ENCODE measurements around the gene RALGPS1.

The RALGPS1 gene

GRCh38 chr9:127138444-127138843 is 223.9 kb downstream of the RALGPS1 start:
- no peak for DNase-seq (ENCODE audit: low spot score)
- no peak for TF ChIP-seq CTCF (IDR thresholded peaks at IDR 0.05; ENCODE audit: extremely low read depth, insufficient read depth, missing control alignments)
- in situ Hi-C loops (cut with MboI; ENCODE audit: low pct_unique_long_range_greater_than_20kb, low sequenced_read_pairs, unreplicated experiment) = no loop called here

- no peak for TF ChIP-seq CTCF (IDR thresholded peaks at IDR 0.05; ENCODE audit: extremely low read depth, insufficient read depth, missing control alignments)
- DNase-seq (ENCODE audit: low spot score) = no peak
- in situ Hi-C loops (cut with MboI; ENCODE audit: low pct_unique_long_range_greater_than_20kb, low sequenced_read_pairs, unreplicated experiment) = no loop called here
Observed at GRCh38 chr9:127139071-127139731, 224.6 kb downstream of the RALGPS1 start.

GRCh38 chr9:127139775-127140174 is 225.2 kb downstream of the RALGPS1 start:
- DNase-seq (ENCODE audit: low spot score) = no peak
- in situ Hi-C loops (cut with MboI; ENCODE audit: low pct_unique_long_range_greater_than_20kb, low sequenced_read_pairs, unreplicated experiment) = no loop called here
- TF ChIP-seq CTCF (IDR thresholded peaks at IDR 0.05; ENCODE audit: extremely low read depth, insufficient read depth, missing control alignments) = no peak

DNA sequence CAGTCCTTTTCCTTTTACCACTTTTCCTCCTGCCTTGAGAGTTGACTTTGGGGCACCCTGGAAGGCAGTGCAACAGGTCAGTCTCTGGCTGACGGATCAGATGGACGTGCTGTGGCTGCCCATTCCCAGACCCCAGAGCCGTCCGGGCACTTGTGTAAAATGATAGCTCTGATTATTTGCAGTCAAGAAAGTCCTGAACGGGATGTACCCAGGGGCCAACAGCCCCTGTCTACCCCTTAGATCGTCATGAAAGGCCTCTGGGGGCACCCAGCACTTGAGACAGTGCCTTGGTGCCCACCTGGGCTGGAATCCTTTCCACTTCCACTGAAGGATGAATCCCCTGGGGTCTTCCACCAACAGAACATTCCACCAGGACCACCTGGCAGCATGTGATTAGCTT is 225.6 kb downstream of the RALGPS1 start:
- DNase-seq (ENCODE audit: low spot score) = no peak
- in situ Hi-C loops (cut with MboI; ENCODE audit: low pct_unique_long_range_greater_than_20kb, low sequenced_read_pairs, unreplicated experiment) = no loop called here
- no peak for TF ChIP-seq CTCF (IDR thresholded peaks at IDR 0.05; ENCODE audit: extremely low read depth, insufficient read depth, missing control alignments)

DNA sequence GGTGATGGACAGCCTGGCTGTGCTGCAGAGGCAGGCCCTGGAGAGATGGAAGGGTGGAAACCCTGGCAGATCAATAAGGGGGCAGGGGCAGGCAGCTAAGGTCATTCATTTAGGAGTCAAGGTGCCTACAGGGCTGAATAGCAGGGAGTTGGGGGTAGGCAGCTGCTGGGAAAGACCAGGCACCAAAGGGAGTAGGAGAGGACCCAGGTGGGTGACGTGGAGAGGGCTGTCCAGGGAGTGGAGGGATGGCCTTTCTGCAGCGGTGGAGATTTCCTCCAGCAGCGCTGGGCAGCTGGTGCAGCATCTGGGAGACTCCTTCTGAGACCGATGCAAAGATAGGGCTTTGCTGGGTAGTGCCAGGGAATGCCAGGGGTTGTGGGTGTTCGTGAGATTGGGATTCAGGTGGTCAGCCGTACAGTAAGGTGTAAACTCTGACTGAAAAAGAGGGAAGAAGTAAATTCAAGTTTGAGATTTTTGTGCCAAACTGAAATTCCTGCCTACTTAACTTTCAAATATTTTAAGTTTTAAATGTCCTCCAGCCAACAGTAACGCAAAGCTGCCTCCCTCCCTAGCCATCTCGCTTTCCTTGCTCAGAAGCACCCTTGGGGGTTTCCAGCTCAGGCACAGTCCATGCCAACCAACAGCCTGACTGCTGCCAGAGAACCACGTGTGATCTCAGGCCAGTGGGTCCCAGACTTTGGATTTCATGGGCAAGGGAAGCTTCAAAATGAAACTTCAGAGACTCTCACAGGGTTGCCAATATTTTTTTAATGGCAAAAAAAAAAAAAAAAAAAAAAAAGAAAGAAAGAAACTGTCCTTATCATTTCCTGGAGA is 226.5 kb downstream of the RALGPS1 start:
- no peak for TF ChIP-seq CTCF (IDR thresholded peaks at IDR 0.05; ENCODE audit: extremely low read depth, insufficient read depth, missing control alignments)
- in situ Hi-C loops (cut with MboI; ENCODE audit: low pct_unique_long_range_greater_than_20kb, low sequenced_read_pairs, unreplicated experiment) = no loop called here
- no peak for DNase-seq (ENCODE audit: low spot score)

DNA sequence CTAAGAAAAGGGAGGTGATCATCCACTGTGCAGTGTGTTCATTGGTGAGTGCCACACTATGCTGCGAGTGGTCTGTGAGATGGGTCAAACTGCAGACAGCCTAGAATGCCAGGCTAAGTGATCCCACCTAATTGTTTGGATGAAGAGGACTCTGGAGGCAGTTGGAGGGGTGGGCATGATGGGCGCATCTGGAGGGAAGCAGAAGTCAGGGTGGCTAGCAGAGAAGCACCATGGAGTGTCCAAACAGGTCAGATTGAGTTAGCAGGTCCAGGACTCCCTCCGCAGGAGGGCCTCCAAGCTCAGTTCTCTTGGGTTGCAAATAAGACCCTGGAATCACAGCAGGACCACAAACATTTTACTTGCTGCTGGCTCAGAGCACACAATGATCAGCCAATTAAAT is 227.7 kb downstream of the RALGPS1 start:
- no peak for TF ChIP-seq CTCF (IDR thresholded peaks at IDR 0.05; ENCODE audit: extremely low read depth, insufficient read depth, missing control alignments)
- DNase-seq (ENCODE audit: low spot score) = no peak
- in situ Hi-C loops (cut with MboI; ENCODE audit: low pct_unique_long_range_greater_than_20kb, low sequenced_read_pairs, unreplicated experiment) = no loop called here
